ENCODE data around the gene STK38L.

Gene STK38L

DNA sequence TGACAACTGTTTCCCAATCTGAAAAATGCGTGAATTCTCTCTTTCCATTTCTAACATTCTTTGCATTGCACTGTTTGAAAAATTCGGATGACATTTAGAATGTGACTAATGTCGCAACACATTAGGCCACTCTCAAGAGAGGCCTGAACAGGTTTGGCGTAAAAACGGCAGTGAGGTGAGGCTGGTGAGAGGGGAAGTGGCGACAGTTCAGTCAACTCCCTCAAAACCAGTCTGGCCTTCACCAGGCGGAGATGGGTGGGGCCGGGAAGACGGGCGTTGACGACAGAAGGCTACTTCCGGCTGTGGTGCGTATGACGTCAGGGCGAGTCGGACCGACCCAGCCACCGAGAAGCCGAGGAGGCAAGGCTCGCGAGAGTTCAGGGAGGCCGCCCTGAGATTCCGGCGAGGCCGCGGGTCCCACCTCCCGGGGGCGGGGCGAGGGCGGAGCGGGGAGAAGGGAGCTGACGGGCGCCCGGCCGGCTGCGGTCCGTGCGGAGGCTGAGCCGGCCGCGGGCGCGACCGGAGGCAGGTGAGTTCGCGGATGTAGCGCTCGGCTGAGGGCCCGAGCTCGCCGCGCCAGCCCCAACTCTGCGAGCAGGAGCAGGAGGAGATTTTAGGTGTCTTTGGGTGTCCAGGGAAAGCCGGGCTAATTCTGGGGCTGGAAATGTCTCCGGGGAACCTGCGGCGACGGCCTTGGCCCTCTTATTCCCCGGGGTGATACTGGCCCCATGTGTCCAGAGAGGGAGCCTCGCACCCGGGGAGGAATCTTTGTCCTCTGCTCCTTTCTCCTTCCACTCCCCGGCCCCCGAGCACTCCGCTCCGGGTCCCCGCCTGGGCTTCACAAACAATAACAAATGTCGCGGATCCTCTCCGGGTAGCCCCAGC lies at the start of gene STK38L:
Gene STK38L (plus strand): TSS at position 483 of the 885 bp plus-strand sequence. CDS start 53,435 bp downstream, outside the sequence.
- DNase-seq = peak; percentile 95

GRCh38 chr12:27194644-27195043 lies 49.4 kb upstream of the STK38L start:
- no peak for DNase-seq

GRCh38 chr12:27198036-27198435 lies 46.0 kb upstream of the STK38L start:
- no peak for DNase-seq

DNA sequence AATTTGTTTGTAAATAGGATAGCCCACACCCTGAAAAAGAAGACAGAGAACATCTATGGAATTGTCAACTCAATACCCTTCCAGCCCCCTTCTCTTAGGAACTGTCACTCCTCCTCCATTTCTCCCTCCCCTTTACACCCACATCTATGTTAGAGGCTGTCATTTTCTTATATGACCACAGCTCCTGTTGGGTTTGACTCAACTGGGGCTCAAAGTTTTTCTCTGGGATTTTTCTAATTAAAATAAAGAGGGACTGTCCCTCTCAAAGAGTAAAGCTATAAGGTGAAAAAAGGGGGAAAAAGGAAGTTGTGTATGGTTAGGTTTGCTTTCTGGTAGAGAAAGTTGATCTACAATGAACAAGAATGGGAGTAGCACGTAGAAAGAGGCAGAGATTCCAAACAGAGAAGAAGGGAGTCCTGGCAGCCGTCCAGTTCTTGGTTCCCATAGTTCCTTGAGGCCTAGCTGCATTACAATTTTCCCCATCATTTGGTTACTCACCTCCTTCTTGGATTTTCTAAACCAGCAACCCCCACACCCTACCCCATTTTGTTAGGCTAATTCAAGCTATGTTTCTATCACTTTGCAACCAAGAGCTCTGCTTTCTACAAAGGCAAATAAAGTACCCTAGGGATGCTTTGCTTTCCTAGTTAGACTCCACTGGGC lies 44.3 kb upstream of the STK38L start:
- no peak for DNase-seq

DNA sequence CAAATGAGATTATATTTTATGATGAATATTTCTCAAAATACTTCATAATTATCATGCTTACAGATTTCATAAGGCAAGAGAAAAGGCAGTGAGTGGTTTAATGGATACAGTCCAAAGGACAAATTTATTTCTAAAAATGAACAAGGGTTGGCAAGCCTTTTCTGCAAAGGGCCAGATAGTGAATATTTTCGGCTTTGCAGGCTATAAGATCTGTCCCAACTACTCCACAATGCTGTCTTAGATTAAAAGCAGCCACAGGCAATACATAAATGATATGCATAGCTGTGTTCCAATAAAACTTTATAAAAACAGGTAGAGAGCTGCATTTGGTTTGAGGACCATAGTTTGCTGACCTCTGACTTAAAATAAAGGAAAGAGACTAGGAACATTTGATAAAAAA lies 42.9 kb upstream of the STK38L start:
- no peak for DNase-seq

GRCh38 chr12:27206801-27207502 lies 37.1 kb upstream of the STK38L start:
- no peak for DNase-seq

DNA sequence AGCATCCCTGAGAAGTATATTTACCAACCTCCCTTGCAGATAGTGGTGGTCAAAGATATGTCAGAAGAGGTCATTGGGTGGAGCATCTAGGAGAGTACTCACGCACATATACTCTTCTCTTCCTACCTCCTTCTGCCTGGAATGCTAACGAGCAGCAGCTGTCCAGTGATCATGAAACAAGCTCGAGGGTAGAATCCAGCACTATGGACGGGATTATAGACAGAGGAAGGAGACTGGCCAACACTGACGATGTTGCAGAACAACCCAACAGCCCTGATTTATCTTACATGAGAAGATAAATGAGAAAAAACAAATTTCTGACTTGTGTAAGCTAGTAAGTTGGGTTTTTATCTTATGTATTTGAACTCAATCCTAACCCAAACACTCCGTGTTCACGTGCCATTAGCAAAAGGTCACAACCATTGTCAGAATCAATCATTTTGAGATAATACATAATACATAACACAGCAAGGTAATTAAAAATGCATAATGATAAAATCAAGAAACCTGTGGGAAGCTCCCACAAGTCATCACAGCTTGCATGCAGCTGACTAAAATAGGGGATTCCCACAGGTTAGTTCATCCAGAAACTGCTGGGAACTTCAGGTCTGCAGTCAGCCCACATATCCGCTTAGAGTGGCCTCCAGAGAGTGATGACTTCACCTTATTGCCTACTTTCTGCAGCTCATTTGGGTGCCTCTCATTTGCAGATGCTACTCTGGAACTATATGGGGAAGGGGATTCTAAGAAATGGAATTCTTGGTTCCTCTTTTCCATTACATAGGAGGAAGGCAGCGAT lies 36.3 kb upstream of the STK38L start:
- no peak for DNase-seq

DNA sequence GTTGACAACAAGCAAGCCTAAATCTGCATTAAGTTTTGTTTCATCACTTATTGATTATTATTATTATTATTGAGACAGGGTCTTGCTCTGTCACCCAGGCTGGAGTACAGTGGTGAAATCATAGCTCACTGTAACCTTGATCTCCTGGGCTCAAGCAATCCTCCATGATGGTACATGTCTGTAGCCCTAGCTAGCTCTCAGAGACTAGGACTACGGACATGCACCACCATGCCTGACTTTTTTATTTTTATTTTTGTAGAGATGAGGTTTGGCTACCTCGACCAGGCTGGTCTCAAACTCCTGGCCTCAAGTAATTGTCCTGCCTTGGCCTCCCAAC lies 35.7 kb upstream of the STK38L start:
- DNase-seq = no peak

GRCh38 chr12:27209257-27209910 lies 34.7 kb upstream of the STK38L start:
- no peak for DNase-seq

DNA sequence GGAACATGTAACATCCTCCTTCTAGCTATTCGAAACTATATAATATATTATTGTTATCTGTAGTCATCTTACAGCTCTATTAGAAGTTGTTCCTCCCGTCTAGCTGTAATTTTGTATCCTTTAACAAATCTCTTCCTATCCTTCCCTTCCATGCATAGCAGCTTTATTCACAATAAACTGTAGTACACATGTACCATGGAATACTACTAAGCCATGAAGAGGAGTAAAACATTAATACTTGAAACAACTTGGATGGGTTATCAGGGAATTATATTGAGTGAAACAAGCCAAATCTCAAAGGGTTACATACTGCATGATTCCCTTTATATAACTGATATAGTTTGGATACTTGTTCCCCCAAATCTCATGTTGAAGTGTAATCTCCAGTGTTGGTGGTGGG lies 33.9 kb upstream of the STK38L start:
- no peak for DNase-seq

- no peak for DNase-seq
These were observed 31.2 kb upstream of the STK38L start for GRCh38 chr12:27212861-27213260.

DNA sequence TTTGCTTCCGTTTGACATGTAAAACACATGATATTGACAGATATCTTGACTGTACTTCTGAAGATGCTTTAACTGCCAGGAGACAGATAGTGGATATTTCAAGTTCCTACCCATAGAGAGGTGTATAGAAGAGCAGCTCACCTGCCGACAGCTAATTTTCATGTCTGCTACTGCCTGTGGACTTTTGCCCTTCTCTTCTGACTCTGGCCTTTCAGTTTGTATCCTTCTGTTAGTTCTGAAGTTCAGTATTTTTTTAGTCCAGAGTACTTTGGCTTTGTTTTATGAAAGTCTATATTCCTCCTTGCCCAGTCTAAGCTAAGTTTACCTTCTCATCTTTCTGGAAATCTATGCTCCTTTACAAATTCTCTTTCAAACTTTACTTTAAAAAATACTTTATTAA lies 30.8 kb upstream of the STK38L start:
- DNase-seq = no peak

DNA sequence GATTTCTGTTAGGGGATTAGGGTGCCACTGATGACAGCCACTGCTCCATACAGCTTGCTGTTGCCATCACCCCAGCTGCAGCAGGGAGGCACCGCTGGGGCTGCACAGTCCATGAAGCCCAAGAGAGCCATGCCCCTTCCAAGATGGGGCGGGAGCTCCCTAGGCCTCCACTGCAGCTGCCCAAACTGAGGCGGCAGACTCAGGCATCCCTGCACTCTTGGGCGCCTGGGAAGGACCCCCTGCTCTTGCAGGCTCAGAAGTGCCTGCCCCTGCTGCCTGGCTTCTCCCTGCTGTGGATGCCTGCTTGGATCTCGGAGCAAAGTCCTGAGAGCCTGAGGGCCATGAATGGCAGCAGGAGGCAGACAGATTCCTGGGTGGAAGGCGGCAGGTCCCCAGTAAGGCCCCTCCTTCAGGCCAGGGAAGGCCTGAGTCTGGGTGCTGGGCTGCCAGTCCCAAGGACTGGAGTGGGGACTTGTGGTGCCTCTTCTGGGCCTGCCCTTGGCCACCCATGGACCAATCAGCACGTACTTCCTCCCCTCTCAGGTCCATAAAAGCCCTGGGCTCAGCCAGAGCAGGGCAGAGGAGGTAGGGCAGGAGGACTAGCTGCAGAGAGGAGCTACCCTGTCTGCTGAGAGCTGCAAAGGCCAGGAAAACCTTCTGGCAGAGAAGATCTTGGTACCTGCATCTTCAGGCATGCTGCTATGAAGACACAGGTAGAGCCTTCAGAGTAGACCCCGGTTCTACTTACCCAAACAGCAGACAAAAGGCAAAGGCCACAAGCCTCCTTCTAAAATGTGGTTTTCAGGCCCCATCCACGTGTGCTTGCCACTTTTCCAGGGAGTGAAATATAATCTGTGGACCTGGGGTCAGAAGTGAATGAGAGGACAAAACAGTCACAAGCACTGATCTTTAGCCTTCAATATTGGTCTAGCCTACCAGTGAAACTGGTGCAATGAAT lies 30.0 kb upstream of the STK38L start:
- DNase-seq = no peak

DNA sequence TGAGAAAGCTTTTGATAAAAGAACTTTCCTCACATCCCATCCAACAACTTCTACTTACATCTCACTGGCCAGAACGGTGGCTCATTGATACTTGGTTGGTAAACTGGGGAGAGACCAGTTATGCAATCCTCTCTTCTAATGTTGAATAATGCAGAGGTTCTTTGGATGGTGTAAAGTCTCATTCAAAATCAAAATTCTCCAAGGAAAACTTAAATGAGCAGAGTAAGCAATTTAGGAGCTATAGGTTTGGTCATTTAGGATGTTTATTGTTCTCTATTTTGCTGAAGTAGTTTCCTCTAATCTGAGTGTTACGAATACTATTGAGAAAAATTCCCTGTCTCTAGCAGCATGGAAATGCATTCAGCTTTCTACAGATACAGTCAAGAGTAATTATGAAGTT lies 26.5 kb upstream of the STK38L start:
- no peak for DNase-seq

GRCh38 chr12:27219693-27220054 lies 24.4 kb upstream of the STK38L start:
- no peak for DNase-seq

- no peak for DNase-seq
These were observed 23.8 kb upstream of the STK38L start for GRCh38 chr12:27220055-27220987.

- no peak for DNase-seq
These were observed 23.1 kb upstream of the STK38L start for GRCh38 chr12:27220988-27221345.

DNA sequence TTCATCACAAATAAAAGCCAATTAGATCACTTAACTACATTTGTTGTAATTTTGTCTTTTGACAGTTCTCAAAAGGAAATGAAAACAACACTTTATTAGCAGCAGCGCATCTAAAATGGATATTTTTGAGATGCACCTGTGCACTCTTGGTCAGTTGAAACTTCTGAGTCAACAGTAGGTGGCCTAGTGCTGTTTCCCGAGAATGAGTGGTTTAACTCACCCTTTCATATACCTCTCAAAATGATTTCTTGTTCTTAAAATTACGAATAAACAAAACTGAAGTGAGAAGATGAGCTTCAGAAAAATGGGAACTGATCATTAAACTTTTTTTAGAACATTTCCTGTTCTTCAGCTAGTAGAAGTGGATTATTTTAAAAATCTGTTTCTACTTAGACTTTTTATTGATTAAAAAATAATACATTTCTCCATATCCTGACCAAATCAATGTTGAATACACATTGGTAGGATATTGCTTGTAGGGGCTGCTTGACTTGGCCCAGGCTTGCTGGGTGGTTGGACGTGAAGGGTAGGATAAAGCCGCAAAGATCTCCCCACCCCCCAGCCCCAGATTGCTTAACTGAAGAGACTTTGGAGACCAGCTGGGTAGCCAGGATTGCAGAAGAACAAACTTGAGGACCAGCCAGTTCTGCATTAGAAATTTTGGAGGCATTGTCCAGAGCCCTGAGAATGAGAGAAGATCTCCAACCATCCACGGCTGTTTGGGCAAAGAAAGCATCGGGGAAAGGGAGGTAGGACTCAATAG lies 22.3 kb upstream of the STK38L start:
- DNase-seq = no peak

DNA sequence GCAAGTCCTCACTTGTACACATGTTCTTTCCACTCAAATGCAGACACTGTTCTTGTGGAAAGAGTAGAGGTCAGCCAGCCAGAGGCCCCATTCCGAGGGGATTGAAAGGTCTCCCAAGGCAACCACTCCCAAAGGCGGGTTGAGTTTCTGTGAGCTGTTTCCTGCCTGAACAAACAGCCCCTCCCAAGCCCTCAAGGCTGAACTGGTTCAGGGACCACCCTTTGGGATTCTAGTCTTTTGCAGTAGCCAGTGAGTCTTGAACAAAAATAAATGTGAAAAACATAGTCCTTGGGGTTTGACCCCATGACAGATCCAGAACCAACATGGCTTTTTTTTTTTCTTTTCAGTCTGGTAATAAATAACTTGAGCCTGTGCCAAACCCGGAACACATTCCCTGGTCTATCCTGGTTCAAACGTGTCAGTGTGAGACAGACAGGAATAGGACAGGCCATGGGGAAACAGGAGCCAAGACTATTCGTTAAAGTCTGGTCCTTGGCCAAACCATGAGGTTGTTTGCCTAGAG lies 17.6 kb upstream of the STK38L start:
- DNase-seq = no peak

Measured in hematopoietic multipotent progenitor cell treated with erythropoietin and hydrocortisone succinate and interleukin-3 and kit ligand, for 8 days (in vitro differentiated cells).